Spinal cord (tissue), 10 donors: ENCODE results near the gene WASF2. TPM values are rescaled to one million over a fixed set of nuclear protein-coding genes. Genes with fewer than 3 reads are reported as not detected.

Source experiments
- DNase-seq, 6 donors: peaks; one replicate each; pipeline versions ENCODE4 v3.0.0 to v3.0.0-alpha.2; 2013 to 2015; ENCODE audit warnings: low spot score in 6 of 6, low read depth in 4 of 6
- H3K27ac ChIP-seq: one replicate; pipeline ENCODE4 v1.5.1; 2013; ENCODE audit warnings: low read depth, low read length, control low read depth
- H3K27me3 ChIP-seq: one replicate; pipeline ENCODE4 v1.6.1; 2013; ENCODE audit warnings: low read length; ENCODE audit not compliant: control insufficient read depth, insufficient read depth
- H3K36me3 ChIP-seq: one replicate; pipeline ENCODE4 v1.6.1; 2013; ENCODE audit warnings: low read length; ENCODE audit not compliant: control insufficient read depth, insufficient read depth
- H3K4me1 ChIP-seq: one replicate; pipeline ENCODE4 v1.6.1; 2013; ENCODE audit warnings: low read length; ENCODE audit not compliant: control insufficient read depth, insufficient read depth
- H3K4me3 ChIP-seq: one replicate; pipeline ENCODE4 v1.5.1; 2013; ENCODE audit warnings: low read depth, low read length, control low read depth
- H3K9me3 ChIP-seq: one replicate; pipeline ENCODE4 v1.6.1; 2013; ENCODE audit warnings: low read length; ENCODE audit not compliant: control insufficient read depth, insufficient read depth
- WGBS: methylation state at CpG from one replicate; pipeline ENCODE4 v1.1.5; 2013; ENCODE audit warnings: missing lambda C conversion rate; ENCODE audit not compliant: insufficient coverage; 5-methylcytosine and 5-hydroxymethylcytosine counted together
- polyA plus RNA-seq, 2 donors: library from polyadenylated mRNA; unstranded; fragments of 120-200 nt; gene quantifications; one replicate each; pipeline ENCODE4 v1.2.1, GENCODE V29; 2013; ENCODE audit not compliant: insufficient read length in 2 of 2
- total RNA-seq, 2 donors: library from RNA; depleted of rRNA in 1 of 2; stranded (reverse); fragments of 120-200 nt in 1 of 2; fragments of >200 nt in 1 of 2; gene quantifications; one replicate each; pipeline versions ENCODE4 v1.2.3 to v1.2.4, GENCODE V29; 2013 to 2014
- donor health status: healthy.

Gene WASF2
- total and polyA plus RNA-seq, 4 donors, result 24.3 to 76.3 (median 54.3) TPM

DNA sequence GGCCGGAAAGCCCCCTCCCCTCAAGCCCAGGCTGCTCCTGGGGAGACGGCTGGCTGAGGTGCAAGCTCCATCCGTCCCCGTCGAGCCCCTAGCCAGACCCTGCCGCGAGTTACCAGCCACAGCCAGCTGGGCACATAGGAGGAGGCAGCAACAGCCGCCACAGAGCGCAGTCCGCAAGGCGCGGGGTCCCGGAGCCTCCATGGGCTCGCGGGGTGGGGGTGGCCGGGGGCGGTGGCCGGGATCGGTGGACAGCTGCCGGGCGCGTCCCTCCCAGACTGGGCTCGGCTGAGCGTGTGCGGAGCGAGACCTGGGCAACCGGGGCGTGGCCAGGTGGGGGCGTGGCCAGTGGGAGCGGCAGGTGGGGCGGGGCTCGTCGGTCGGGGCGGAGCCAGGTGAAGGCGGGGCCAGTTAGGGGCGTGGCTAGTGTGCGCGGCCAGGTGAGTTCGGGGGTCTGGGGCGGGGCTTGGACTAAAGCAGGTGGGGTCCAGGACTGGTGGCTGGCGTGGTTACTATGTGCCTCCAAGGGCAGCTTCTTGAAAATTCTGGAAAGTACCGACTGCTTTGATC lies 106.8 kb downstream of the WASF2 start, which contains the start of gene CD164L2:
TSS of gene CD164L2 (minus strand) at position 295 of the 567 bp plus-strand sequence. CDS start at position 201, 94 bp downstream.
- WGBS, result 8% methylated on average over 43 of the region's 43 CpGs
- peaks cover 3% of the 10 kb centered on the region for H3K27me3 ChIP-seq
- no peak for DNase-seq
- H3K27ac ChIP-seq, result no peak within 1 kb of the TSS
- H3K4me3 ChIP-seq, result no peak within 1 kb of the TSS
- H3K36me3 ChIP-seq, result no peaks in the 10 kb centered on the region
- H3K4me1 ChIP-seq, result peaks cover 23% of the 10 kb centered on the region
- no peaks in the 10 kb centered on the region for H3K9me3 ChIP-seq

DNA sequence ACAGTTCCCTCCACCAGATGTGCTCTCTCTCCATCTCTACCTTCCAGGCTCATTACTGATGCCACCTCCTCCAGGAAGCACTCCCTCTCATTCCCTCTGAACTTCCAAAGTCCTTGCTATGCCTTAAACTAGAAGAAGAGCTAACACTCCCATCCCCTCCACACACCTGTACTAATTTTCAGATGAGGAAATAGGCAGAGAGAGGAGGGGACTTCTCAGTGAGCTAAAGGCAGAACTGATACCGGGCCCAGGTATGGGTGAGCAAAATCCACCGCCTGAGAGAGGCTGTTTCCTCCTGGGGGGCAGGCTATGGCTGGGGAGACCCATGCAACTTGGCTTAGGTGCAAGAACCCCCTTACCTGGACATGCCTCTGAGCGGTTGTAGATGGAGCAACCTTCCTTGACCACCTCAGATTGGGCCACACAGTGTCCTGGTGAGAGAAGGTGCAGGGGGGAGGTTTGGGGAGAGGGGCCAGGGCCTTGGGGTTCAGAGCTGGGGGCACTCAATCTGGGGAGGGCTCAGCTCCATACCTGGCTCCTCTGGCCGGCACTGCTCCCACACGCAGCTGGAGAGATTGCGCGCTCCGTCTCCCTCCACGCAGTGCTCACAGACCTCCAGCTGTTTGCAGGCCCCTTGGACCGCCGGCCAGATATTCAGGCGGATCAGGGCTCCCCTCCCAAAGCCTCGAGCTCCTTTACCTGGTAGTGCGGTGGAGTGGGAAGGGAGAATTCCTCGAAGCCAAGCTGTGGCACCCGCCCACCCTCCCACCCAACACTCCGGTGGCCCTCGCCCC lies 107.8 kb downstream of the WASF2 start:
- H3K4me3 ChIP-seq, result no peak overlapping the region
- peaks cover 3% of the 10 kb centered on the region for H3K27me3 ChIP-seq
- peaks cover 23% of the 10 kb centered on the region for H3K4me1 ChIP-seq
- no peaks in the 10 kb centered on the region for H3K9me3 ChIP-seq
- no peak overlapping the region for H3K27ac ChIP-seq
- no peak for DNase-seq
- WGBS, result 61% methylated on average over 8 of the region's 18 CpGs
- no peaks in the 10 kb centered on the region for H3K36me3 ChIP-seq

DNA sequence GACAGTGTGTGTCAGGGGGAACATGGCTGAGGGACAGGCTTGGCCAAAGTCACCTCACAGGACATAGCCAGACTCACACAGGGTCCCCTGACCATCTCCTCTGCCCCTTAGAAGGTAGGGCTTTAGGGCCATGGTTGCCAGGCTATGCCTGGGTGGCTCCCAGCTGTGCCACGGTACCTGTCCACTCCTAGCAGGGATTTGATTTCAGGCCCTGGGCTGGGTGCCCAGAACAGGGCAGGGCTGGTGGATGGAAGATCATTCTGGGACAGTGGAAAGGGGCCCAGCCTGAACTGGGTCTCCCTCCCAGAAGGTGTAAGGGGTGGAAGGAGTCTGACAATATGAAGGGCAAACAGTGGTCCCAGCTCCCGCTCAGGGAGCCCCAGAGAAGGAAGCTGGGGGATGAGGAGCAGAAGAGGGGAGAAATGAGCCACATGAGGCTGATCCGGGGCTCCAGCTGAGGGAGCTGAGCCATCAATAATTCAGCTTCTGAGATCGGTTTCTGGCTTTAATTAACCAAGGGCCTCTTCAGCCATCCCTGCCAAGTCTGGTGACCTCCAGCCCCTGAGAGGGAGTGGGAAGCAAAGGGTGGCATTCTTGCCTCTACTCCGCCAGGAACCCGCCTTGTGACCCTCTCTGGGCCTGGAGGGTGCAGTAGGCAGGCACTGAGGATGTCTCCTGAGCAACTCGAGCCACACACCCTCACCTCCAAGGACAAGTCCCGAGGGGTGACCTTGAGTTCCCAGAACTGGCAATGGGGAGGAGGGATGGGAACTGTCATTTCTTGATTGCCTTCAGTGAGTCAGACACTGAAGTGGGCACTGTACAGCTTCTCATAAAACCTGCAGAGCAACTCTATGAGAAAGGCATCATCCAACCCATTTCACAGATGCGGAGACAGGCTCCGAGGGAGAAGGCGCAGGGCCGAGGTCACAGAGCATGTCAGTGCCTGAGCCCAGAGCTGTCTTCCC lies 108.9 kb downstream of the WASF2 start:
- no peaks in the 10 kb centered on the region for H3K36me3 ChIP-seq
- H3K27me3 ChIP-seq, result peaks cover 3% of the 10 kb centered on the region
- no peak overlapping the region for H3K27ac ChIP-seq
- 61% methylated on average over 8 of the region's 12 CpGs for WGBS
- peaks cover 23% of the 10 kb centered on the region for H3K4me1 ChIP-seq
- DNase-seq, result no peak
- no peak overlapping the region for H3K4me3 ChIP-seq
- no peaks in the 10 kb centered on the region for H3K9me3 ChIP-seq

DNA sequence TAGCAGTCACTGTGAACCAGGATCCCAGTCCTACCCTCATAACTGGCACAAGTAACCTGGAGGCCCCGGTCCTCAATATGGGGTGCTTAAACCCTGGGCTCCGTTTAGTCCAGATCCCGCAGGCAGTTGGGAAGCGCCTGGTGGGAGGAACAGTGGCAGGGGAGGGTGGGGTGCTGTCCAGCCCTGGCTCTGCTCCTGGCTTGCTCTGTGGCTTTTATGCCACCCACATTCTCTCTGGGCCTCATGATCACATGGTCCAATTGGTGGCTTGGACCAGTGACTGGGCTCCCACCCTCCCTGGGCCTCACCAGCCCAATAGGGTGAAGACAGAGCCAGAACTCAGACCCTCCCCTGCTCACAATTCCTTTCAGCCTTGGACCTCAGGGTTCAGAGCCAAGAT lies 109.7 kb downstream of the WASF2 start:
- H3K4me3 ChIP-seq, result no peak overlapping the region
- no peaks in the 10 kb centered on the region for H3K36me3 ChIP-seq
- 85% methylated on average over 3 of the region's 4 CpGs for WGBS
- DNase-seq, result no peak
- no peak overlapping the region for H3K27ac ChIP-seq
- peaks cover 3% of the 10 kb centered on the region for H3K27me3 ChIP-seq
- no peaks in the 10 kb centered on the region for H3K9me3 ChIP-seq
- peaks cover 23% of the 10 kb centered on the region for H3K4me1 ChIP-seq

DNA sequence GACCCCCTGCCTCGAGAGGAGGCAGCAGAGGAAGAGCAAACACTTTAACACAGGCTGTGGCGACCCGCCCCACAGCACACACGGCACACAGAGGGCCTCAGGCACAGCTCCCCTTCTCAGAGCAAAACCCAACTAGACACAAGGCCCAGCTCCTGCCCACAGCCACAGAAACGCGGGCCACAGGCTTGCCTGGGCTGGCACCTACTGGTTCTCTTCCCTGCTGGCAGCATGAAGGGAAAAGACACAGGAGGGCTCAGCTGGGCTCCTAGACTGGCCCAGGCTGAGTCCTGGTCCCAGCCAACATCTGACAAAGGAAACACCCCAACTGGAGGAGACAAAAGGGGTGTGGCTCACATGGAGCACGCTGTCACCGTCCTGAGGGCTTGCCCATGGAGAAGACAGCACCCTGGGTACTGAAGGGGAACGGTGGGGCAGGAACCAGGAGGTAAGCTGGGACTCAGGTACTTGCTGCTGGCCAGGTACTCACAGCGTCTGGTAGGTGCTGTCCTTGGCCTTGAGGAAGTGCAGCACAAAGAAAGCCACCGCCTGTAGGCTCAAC lies 110.3 kb downstream of the WASF2 start:
- no peaks in the 10 kb centered on the region for H3K36me3 ChIP-seq
- 69% methylated on average over 11 of the region's 11 CpGs for WGBS
- no peak for DNase-seq
- H3K9me3 ChIP-seq, result no peaks in the 10 kb centered on the region
- H3K4me3 ChIP-seq, result no peak overlapping the region
- H3K27me3 ChIP-seq, result peaks cover 3% of the 10 kb centered on the region
- no peak overlapping the region for H3K27ac ChIP-seq
- H3K4me1 ChIP-seq, result peaks cover 23% of the 10 kb centered on the region

DNA sequence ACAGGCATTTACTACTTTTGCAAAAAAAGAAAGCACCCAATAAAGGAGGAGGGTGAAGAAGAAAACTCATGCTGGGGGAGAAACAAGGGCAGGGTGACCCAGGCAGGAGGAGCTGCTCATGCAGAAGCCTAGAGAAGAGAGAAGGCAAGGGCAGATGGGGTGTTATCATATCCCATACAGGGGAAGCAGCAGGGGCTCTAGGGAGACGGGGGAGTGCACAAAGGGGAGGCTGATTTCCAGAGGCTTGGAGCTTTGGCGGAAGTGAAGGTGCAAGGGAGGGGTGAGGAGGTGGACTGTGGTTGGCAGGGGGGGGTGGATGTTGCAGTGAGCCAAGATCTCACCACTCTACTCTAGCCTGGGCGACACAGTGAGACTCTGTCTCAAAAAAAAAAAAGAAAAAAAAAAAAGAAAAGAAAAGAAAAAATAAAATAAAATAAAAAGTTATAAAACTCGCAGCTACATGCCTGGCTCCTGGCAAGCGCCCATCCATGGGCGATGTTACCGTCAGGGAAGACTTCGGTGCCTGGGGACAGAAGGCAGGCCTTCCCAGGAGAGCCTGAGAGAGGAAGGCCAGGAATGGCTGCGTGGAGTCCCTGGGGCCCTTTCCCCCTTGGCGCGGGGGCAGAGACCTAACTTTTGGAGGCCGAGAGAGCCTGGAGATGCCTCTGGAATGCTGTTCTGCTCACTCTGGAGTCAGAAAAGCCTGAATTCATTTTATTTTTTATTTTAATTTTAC lies 112.0 kb downstream of the WASF2 start:
- H3K36me3 ChIP-seq, result no peaks in the 10 kb centered on the region
- peaks cover 3% of the 10 kb centered on the region for H3K27me3 ChIP-seq
- no peak overlapping the region for H3K27ac ChIP-seq
- no peaks in the 10 kb centered on the region for H3K9me3 ChIP-seq
- H3K4me1 ChIP-seq, result peaks cover 21% of the 10 kb centered on the region
- WGBS, result 87% methylated on average over 7 of the region's 12 CpGs
- DNase-seq, result no peak
- H3K4me3 ChIP-seq, result no peak overlapping the region

DNA sequence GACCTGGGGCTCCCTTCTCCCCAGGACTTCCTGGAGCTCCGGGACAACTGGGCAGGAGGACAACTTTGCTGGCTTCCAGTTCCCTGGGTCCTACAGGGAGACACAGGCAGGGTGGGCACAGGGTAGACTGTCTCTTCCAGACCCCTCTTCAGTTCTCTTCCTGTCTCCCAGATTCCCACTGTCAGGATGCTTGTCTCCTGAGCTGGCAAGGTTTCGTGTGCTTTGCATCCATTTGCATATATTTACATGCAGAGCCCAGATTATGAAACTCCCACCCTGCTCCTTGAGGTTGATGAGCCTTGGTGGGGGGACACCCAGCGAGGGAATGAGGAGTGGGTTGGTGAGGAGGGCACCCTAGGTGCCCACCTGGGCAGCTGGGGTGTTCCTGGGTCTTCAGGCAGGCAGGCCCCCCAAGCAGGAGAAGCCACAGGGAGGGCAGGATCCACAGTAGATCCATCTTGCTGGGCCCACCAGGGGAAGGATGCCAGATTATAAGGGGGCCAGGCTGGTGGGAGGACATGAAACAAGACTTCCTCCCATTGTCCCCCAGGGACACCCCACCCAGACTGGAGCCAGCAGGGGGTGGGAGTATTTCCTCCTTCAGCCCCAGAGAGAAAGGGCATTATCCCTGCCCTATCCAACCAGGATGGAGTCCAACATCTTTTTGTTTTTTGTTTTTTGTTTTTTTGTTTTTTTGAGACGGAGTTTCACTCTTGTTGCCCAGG lies 115.4 kb downstream of the WASF2 start, which contains the start of gene FCN3:
TSS of gene FCN3 (minus strand) at position 463 of the 725 bp plus-strand sequence. CDS start at position 457, 6 bp downstream.
- Histone ChIP-seq H3K36me3 (no peaks in the 10 kb centered on the region), H3K27me3 (no peaks in the 10 kb centered on the region), H3K4me3 (no peak within 1 kb of the TSS), H3K9me3 (no peaks in the 10 kb centered on the region), H3K27ac (no peak within 1 kb of the TSS), H3K4me1 (no peaks in the 10 kb centered on the region)
- DNase-seq, result peak in 1 of 6 donors; percentile 56
- WGBS, result 68% methylated on average over 2 of the region's 4 CpGs

DNA sequence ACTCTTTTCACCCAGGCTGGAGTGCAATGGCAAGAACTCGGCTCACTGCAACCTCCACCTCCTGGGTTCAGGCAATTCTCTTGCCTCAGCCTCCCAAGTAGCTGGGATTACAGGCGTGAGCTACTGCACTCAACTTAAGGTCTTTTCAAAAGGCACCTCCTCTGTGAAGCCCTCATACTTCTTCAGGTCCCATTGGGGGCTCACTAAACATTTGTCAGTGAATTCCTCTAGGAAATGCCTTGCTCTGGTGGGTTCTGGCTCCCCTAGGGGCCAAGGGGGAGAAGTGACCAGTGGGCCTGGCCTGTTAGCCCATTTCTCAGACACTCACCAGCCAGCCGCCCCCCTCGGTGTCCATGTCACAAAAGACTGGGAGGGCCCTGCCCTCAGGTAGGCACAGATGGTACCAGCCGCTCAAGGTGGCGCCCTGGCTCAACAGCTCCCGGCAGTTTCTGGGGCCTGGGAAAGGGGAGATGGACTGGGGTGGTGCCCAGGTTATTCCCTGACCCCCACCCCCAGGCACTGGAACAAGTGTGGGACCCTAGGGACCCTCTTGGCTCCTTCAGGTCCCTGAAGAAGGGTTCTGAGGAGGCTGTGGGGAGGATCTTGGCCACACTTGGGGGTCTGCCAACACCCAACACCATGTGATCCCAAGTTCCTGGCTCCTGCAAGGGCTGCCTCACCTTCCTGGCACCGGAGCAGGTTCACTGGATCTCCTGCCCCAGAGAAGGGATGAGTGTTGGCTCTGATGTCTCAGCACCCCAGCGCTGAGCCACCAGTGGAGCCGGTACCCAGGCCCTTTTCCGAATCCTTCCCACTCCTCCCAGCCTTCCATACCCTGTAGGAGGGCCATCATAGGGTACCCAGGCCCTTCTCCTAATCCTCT lies 116.9 kb downstream of the WASF2 start:
- 91% methylated on average over 9 of the region's 11 CpGs for WGBS
- no peak overlapping the region for H3K4me3 ChIP-seq
- H3K27ac ChIP-seq, result no peak overlapping the region
- DNase-seq, result no peak
- H3K9me3 ChIP-seq, result no peaks in the 10 kb centered on the region
- no peaks in the 10 kb centered on the region for H3K4me1 ChIP-seq
- no peaks in the 10 kb centered on the region for H3K27me3 ChIP-seq
- H3K36me3 ChIP-seq, result no peaks in the 10 kb centered on the region
